RWPE2 (cell line): ENCODE results near the gene ZPBP2.

Experiments
- ATAC-seq: fragments of 200-7000 bp; cut with Tn5 transposase; 3 replicates; pipeline ENCODE4 v1.9.1; 2021; ENCODE audit warnings: low read depth
- DNase-seq: peaks from one replicate; pipeline ENCODE4 v3.0.0-alpha.2; 2020; ENCODE audit warnings: low spot score
- H3K27ac ChIP-seq: fragments of 450-650 bp; 2 replicates; pipeline ENCODE4 v1.5.1; 2017; ENCODE audit warnings: mild to moderate bottlenecking; ENCODE audit not compliant: poor library complexity, severe bottlenecking
- H3K27me3 ChIP-seq: fragments of 250-450 bp; sonication (Bioruptor Pico); 2 replicates; pipeline ENCODE4 v1.5.1; 2021; ENCODE audit warnings: mild to moderate bottlenecking, moderate library complexity; ENCODE audit not compliant: insufficient read depth, poor library complexity, severe bottlenecking
- H3K36me3 ChIP-seq: fragments of 250-450 bp; sonication (Bioruptor Pico); 2 replicates; pipeline ENCODE4 v1.5.1; 2020; ENCODE audit warnings: low read depth, mild to moderate bottlenecking, moderate library complexity
- H3K4me1 ChIP-seq: fragments of 250-450 bp; sonication (Bioruptor Pico); 2 replicates; pipeline ENCODE4 v1.5.1; 2021; ENCODE audit warnings: mild to moderate bottlenecking, moderate library complexity; ENCODE audit not compliant: insufficient read depth, poor library complexity, severe bottlenecking
- H3K4me3 ChIP-seq: fragments of 250-450 bp; sonication (Bioruptor Pico); 2 replicates; pipeline ENCODE4 v1.5.1; 2021; ENCODE audit warnings: mild to moderate bottlenecking, moderate library complexity; ENCODE audit not compliant: severe bottlenecking
- H3K9me3 ChIP-seq: fragments of 250-450 bp; sonication (Bioruptor Pico); 2 replicates; pipeline ENCODE4 v1.5.1; 2021; ENCODE audit warnings: mild to moderate bottlenecking, moderate library complexity; ENCODE audit not compliant: severe bottlenecking
- TF ChIP-seq, protein P1 (sequence below): fragments of 450-650 bp; IDR thresholded peaks from one replicate; pipeline ENCODE4 v1.5.1; 2017; ENCODE audit warnings: mild to moderate bottlenecking, moderate library complexity; ENCODE audit not compliant: poor library complexity, severe bottlenecking

The ZPBP2 gene

DNA sequence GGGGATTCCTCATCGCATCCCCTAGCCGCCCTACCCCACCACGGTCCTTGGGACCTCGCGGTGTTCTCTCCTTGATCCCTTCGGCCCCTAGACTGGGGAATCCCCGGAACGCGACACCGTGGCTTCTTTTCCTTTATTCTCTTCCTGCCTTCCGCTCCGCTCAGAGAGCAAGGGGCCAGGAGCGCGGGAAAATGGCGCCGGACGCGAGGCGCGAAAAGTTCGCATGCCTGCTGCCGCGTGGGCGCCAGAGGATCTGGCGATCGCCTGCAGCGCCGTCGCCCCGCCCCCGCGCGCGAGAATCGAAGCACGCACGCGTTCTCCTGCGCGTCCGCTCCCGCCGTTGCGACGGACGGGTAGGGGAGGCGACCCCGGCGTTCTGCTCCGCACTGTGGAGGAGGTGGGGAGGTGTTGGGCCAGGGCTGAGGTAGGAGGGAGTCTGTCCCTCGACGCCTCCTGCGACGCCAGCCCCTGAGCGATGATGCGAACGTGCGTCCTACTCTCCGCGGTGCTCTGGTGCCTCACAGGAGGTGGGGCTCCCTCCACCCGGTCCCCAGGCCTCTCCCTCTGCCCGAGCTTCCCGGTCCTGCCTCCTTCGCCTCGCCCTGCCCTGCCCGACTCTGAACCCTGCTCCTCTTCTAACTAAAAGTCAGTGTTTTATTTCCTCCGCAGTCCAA is at the start of gene ZPBP2:
Gene ZPBP2 (plus strand): TSS at position 323 of the 674 bp plus-strand sequence. CDS start 153 bp downstream, at position 476.
- no peak for ATAC-seq
- H3K36me3 ChIP-seq, result no peaks in the 10 kb centered on the region; the same call in 1 of the 2 replicates
- TF ChIP-seq, protein P1, sequence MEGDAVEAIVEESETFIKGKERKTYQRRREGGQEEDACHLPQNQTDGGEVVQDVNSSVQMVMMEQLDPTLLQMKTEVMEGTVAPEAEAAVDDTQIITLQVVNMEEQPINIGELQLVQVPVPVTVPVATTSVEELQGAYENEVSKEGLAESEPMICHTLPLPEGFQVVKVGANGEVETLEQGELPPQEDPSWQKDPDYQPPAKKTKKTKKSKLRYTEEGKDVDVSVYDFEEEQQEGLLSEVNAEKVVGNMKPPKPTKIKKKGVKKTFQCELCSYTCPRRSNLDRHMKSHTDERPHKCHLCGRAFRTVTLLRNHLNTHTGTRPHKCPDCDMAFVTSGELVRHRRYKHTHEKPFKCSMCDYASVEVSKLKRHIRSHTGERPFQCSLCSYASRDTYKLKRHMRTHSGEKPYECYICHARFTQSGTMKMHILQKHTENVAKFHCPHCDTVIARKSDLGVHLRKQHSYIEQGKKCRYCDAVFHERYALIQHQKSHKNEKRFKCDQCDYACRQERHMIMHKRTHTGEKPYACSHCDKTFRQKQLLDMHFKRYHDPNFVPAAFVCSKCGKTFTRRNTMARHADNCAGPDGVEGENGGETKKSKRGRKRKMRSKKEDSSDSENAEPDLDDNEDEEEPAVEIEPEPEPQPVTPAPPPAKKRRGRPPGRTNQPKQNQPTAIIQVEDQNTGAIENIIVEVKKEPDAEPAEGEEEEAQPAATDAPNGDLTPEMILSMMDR, result no peak

DNA sequence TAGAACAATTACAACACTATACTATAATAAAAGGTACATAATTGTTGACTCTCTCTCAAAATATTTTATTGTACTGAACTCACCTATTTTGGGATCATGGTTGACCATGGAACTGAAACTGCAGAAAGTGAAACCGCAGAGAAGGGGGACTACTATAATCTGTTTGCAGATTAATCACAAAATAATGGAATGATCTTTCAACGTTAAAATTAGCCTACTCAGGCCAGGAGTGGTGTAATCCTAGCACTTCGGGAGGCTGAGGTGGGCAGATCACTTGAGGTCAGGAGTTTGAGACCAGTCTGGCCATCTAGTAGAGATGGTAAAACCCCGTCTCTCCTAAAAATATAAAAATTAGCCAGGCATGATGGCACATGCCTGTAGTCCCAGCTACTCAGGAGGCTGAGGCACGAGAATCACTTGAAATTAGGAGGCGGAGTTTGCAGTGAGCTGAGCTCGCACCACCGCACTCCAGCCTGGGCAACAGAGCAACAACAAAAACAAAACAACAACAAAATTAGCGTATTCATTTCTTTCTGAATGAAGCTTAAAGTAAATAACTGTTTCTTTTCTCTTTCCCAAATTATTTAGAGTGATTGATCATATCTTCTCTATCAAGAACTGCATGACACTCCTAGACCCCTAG is 49.5 kb upstream of the ZPBP2 start:
- Histone ChIP-seq H3K36me3 (no peaks in the 10 kb centered on the region), H3K9me3 (no peaks in the 10 kb centered on the region), H3K4me3 (no peak overlapping the region), H3K4me1 (peaks cover 8% of the 10 kb centered on the region), H3K27ac (no peak overlapping the region), H3K27me3 (no peaks in the 10 kb centered on the region)
- no peak for ATAC-seq
- DNase-seq, result no peak
- TF ChIP-seq, protein P1, result no peak

More for the DNA sequence above, at the start of gene ZPBP2:
- Histone ChIP-seq H3K4me3 (no peak within 1 kb of the TSS), H3K4me1 (peaks cover 2% of the 10 kb centered on the region), H3K27ac (no peak within 1 kb of the TSS), H3K27me3 (peaks cover 37% of the 10 kb centered on the region), H3K9me3 (no peaks in the 10 kb centered on the region)
- DNase-seq, result no peak

DNA sequence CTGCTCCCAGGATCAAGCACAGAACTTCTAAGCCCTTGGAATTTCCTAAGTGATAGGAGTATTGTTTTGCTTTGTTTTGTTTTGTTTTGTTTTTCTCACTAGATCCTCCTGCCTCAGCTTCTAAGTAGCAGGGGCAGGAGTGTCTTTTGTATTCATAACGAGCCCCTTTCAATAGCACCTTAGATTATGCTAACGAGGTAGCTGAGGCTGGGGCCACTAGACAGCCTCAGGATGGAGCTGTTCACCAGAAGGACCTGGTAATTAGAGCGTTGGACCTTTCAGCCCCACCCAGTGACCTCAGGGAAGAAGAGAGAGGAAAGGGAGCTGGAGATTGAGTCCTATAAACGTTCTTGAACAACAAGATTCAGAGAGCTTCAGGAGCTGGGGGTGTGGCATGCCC is 47.5 kb upstream of the ZPBP2 start:
- H3K9me3 ChIP-seq, result no peaks in the 10 kb centered on the region
- no peaks in the 10 kb centered on the region for H3K36me3 ChIP-seq
- no peak overlapping the region for H3K27ac ChIP-seq
- no peak overlapping the region for H3K4me3 ChIP-seq
- ATAC-seq (no peak), DNase-seq (no peak)
- TF ChIP-seq, protein P1, result no peak
- peaks cover 8% of the 10 kb centered on the region for H3K4me1 ChIP-seq
- H3K27me3 ChIP-seq, result no peaks in the 10 kb centered on the region

DNA sequence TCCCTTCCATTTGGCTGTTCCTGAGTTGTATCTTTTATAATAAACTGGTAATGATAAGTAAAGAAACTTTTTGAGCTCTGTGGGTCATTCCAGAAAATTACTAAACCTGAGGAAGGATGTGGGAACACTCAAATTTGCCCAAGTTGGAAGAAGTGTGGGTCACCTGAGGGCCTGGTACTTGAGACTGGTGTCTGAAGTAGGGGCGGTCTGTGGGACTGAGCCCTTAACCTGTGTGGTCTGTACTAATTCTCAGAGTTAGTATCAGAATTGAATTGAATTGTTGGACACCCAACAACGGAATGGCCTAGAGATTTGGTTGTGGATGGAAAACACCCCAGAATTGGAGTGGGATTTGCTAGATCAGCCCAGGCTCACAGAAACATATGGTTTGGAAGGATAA is 47.0 kb upstream of the ZPBP2 start:
- no peaks in the 10 kb centered on the region for H3K27me3 ChIP-seq
- TF ChIP-seq, protein P1, result no peak
- peaks cover 8% of the 10 kb centered on the region for H3K4me1 ChIP-seq
- no peak overlapping the region for H3K4me3 ChIP-seq
- H3K36me3 ChIP-seq, result no peaks in the 10 kb centered on the region
- no peak for ATAC-seq
- no peaks in the 10 kb centered on the region for H3K9me3 ChIP-seq
- no peak for DNase-seq
- no peak overlapping the region for H3K27ac ChIP-seq

- Histone ChIP-seq H3K27ac (no peak overlapping the region), H3K27me3 (no peaks in the 10 kb centered on the region), H3K4me1 (peaks cover 8% of the 10 kb centered on the region), H3K4me3 (no peak overlapping the region), H3K36me3 (no peaks in the 10 kb centered on the region), H3K9me3 (no peaks in the 10 kb centered on the region)
- DNase-seq (no peak), ATAC-seq (no peak)
- TF ChIP-seq, protein P1, result no peak
Measured at GRCh38 chr17:39822051-39822451, 46.0 kb upstream of the ZPBP2 start.
